HEK293 (cell line): ENCODE measurements around the gene SNAP91.

ENCODE experiments used
- CTCF ChIA-PET: fragments of 350-600 bp; formaldehyde crosslinking; extraction: SDS; loops from one replicate; lab custom pipeline; 2021; ENCODE audit warnings: antibody characterized with exemption; lab: Yijun Ruan, JAX
- POLR2A ChIA-PET: fragments of 300-600 bp; formaldehyde crosslinking; extraction: SDS; loops from one replicate; lab custom pipeline; 2020; ENCODE audit warnings: antibody characterized with exemption, inconsistent platforms; lab: Yijun Ruan, JAX
- H3K27ac ChIP-seq: fragments of 200-500 bp; sonication (Bioruptor generic); 2 replicates; pipeline ENCODE4 v1.5.1; 2014; ENCODE audit warnings: low read depth, low read length, control low read depth, inconsistent platforms; ENCODE audit errors: extremely low read depth
- H3K36me3 ChIP-seq, 2 experiments: fragments of 200-500 bp in 1 of 2; sonication (Bioruptor generic) in 1 of 2; 1 replicate in 1 of 2; 2 replicates in 1 of 2; pipeline ENCODE4 v1.5.1; 2014 to 2017; ENCODE audit warnings: inconsistent platforms in 2 of 2, low read length in 2 of 2; ENCODE audit not compliant: control insufficient read depth in 2 of 2, insufficient read depth in 1 of 2
- H3K4me1 ChIP-seq: fragments of 200-500 bp; sonication (Bioruptor generic); 2 replicates; pipeline ENCODE4 v1.5.1; 2014; ENCODE audit warnings: mild to moderate bottlenecking, low read length, inconsistent platforms; ENCODE audit not compliant: control insufficient read depth, insufficient read depth
- H3K4me3 ChIP-seq: 2 replicates; pipeline ENCODE4 v1.5.1; 2011; ENCODE audit warnings: low read depth, mild to moderate bottlenecking, control low read depth, low read length, moderate library complexity
- H3K9me3 ChIP-seq: fragments of 200-500 bp; sonication (Bioruptor generic); 2 replicates; pipeline ENCODE4 v1.5.1; 2014; ENCODE audit warnings: low read depth, low read length, inconsistent platforms; ENCODE audit not compliant: control insufficient read depth, insufficient read depth
- AEBP2 ChIP-seq: fragments of 450-650 bp; formaldehyde crosslinking; IDR thresholded peaks from 2 replicates; pipeline ENCODE4 v1.5.1; 2016; ENCODE audit warnings: missing biosample characterization, missing genetic modification characterization, borderline replicate concordance
- HOXC10 ChIP-seq: sonication (generic); formaldehyde crosslinking; IDR thresholded peaks from 2 replicates; pipeline ENCODE4 v1.8.1; 2023; ENCODE audit warnings: mild to moderate bottlenecking, missing genetic modification reagents
- MEIS1 ChIP-seq: sonication (generic); formaldehyde crosslinking; IDR thresholded peaks from 2 replicates; pipeline ENCODE4 v1.8.1; 2022; ENCODE audit warnings: missing genetic modification reagents, mild to moderate bottlenecking, borderline replicate concordance
- MYNN ChIP-seq: fragments of 450-650 bp; formaldehyde crosslinking; IDR thresholded peaks from 2 replicates; pipeline ENCODE4 v1.5.1; 2016; ENCODE audit warnings: missing biosample characterization, missing genetic modification characterization, borderline replicate concordance
- MZF1 ChIP-seq: fragments of 450-650 bp; formaldehyde crosslinking; IDR thresholded peaks from 2 replicates; pipeline ENCODE4 v1.5.1; 2017; ENCODE audit warnings: missing biosample characterization, missing genetic modification characterization, borderline replicate concordance
- PRDM1 ChIP-seq: fragments of 450-650 bp; formaldehyde crosslinking; IDR thresholded peaks from 2 replicates; pipeline ENCODE4; 2016; ENCODE audit warnings: missing biosample characterization, missing genetic modification characterization
- PRDM10 ChIP-seq: fragments of 450-650 bp; formaldehyde crosslinking; IDR thresholded peaks from 2 replicates; pipeline ENCODE4 v1.5.1; 2016; ENCODE audit warnings: missing biosample characterization, missing genetic modification characterization
- REST ChIP-seq: fragments of 450-650 bp; formaldehyde crosslinking; IDR thresholded peaks from 2 replicates; pipeline ENCODE4 v1.5.1; 2016; ENCODE audit warnings: missing biosample characterization, missing genetic modification characterization
- SP2 ChIP-seq: fragments of 450-650 bp; formaldehyde crosslinking; IDR thresholded peaks from 2 replicates; pipeline ENCODE4 v1.5.1; 2016; ENCODE audit warnings: missing biosample characterization, missing genetic modification characterization
- ZBTB17 ChIP-seq: fragments of 450-650 bp; formaldehyde crosslinking; IDR thresholded peaks from 2 replicates; pipeline ENCODE4 v1.5.1; 2016; ENCODE audit warnings: missing biosample characterization, missing genetic modification characterization
- ZEB2 ChIP-seq: fragments of 450-650 bp; formaldehyde crosslinking; IDR thresholded peaks from 2 replicates; pipeline ENCODE4 v1.5.1; 2016; ENCODE audit warnings: missing biosample characterization, missing genetic modification characterization
- ZNF211 ChIP-seq: fragments of 450-650 bp; formaldehyde crosslinking; IDR thresholded peaks from 2 replicates; pipeline ENCODE4 v1.5.1; 2016; ENCODE audit warnings: low read depth, missing biosample characterization, missing genetic modification characterization
- ZNF274 ChIP-seq, 2 experiments: fragments of 200-500 bp in 1 of 2; fragments of 450-650 bp in 1 of 2; sonication (Bioruptor generic) in 1 of 2; formaldehyde crosslinking in 1 of 2; IDR thresholded peaks; 2 replicates each; pipeline versions ENCODE4 v1.5.1 to v1.6.1; 2014 to 2016; ENCODE audit warnings: borderline replicate concordance in 1 of 2, inconsistent platforms in 1 of 2, low read length in 1 of 2, missing biosample characterization in 1 of 2, missing genetic modification characterization in 1 of 2
- ZNF37A ChIP-seq: fragments of 450-650 bp; IDR thresholded peaks from 2 replicates; pipeline ENCODE4 v1.5.1; 2018; ENCODE audit warnings: missing biosample characterization, missing genetic modification characterization
- ZNF394 ChIP-seq: fragments of 450-650 bp; formaldehyde crosslinking; IDR thresholded peaks from 2 replicates; pipeline ENCODE4 v1.5.1; 2016; ENCODE audit warnings: missing biosample characterization, missing genetic modification characterization, mild to moderate bottlenecking, moderate library complexity, borderline replicate concordance
- ZNF449 ChIP-seq: fragments of 450-650 bp; formaldehyde crosslinking; IDR thresholded peaks from 2 replicates; pipeline ENCODE4 v1.5.1; 2017; ENCODE audit warnings: missing biosample characterization, mild to moderate bottlenecking, missing genetic modification characterization, moderate library complexity
- ZNF473 ChIP-seq: fragments of 450-650 bp; formaldehyde crosslinking; IDR thresholded peaks from 2 replicates; pipeline ENCODE4 v1.5.1; 2017; ENCODE audit warnings: missing biosample characterization, missing genetic modification characterization
- ZNF76 ChIP-seq: fragments of 450-650 bp; formaldehyde crosslinking; IDR thresholded peaks from 2 replicates; pipeline ENCODE4; 2016; ENCODE audit warnings: low read depth, missing biosample characterization, missing genetic modification characterization, borderline replicate concordance
- ZNF768 ChIP-seq: fragments of 450-650 bp; formaldehyde crosslinking; IDR thresholded peaks from 2 replicates; pipeline ENCODE4 v1.5.1; 2018; ENCODE audit warnings: missing biosample characterization, mild to moderate bottlenecking, missing genetic modification characterization
- ZXDB ChIP-seq: fragments of 450-650 bp; formaldehyde crosslinking; IDR thresholded peaks from 2 replicates; pipeline ENCODE4 v1.5.1; 2016; ENCODE audit warnings: missing biosample characterization, missing genetic modification characterization
- TF ChIP-seq, protein P1 (sequence below): fragments of 450-650 bp; formaldehyde crosslinking; IDR thresholded peaks from 2 replicates; pipeline ENCODE4 v1.5.1; 2016; ENCODE audit warnings: missing biosample characterization, missing genetic modification characterization
- TF ChIP-seq, protein P2 (sequence below): fragments of 450-650 bp; formaldehyde crosslinking; IDR thresholded peaks from 2 replicates; pipeline ENCODE4; 2016; ENCODE audit warnings: missing biosample characterization, missing genetic modification characterization

SNAP91 gene

GRCh38 chr6:83511901-83512681 lies 196.8 kb downstream of the SNAP91 start, which contains the start of gene PRSS35:
Gene PRSS35 (plus strand): TSS chr6:83512534. CDS start chr6:83523442, 10,908 bp downstream.
- CTCF ChIA-PET = interaction anchor here (0.6 to 8.1 kb wide), 57 partner anchors 9 to 1242 kb away, joined by 3 to 248 read pairs (median 4); partner anchors contain the start of genes DOP1A and UBE3D
- H3K36me3 ChIP-seq = no peaks in the 10 kb centered on the region
- H3K9me3 ChIP-seq = no peaks in the 10 kb centered on the region
- no peak within 1 kb of the TSS for H3K27ac ChIP-seq
- H3K4me1 ChIP-seq = no peaks in the 10 kb centered on the region
- POLR2A ChIA-PET = interaction anchor here (0.6 to 2.0 kb wide), 7 partner anchors 9 to 447 kb away, joined by 3 to 11 read pairs (median 3); partner anchors contain the start of genes DOP1A and UBE3D
- H3K4me3 ChIP-seq = peak within 1 kb of the TSS; percentile 41
- TF ChIP-seq MEIS1 (CRISPR knock-in tag) (no peak), ZNF449 (tag by site-specific recombination) (no peak), AEBP2 (tag by site-specific recombination) (no peak), ZNF211 (tag by site-specific recombination) (no peak), ZNF473 (tag by site-specific recombination) (no peak), HOXC10 (CRISPR knock-in tag) (no peak), MYNN (tag by site-specific recombination) (peak; percentile 81; the same call in 1 of the 2 replicates), MZF1 (tag by site-specific recombination) (no peak), PRDM1 (tag by site-specific recombination) (peak; percentile 81), ZNF76 (0 out of 2 replicates have a peak, but pooled peaks have one; percentile 26), ZEB2 (no peak), SP2 (tag by site-specific recombination) (peak; percentile 94), ZNF768 (no peak), PRDM10 (tag by site-specific recombination) (peak; percentile 92), ZNF37A (no peak), ZBTB17 (tag by site-specific recombination) (no peak; the same call in none of the 2 replicates), ZNF274 (IDR thresholded peaks at IDR 0.05; ENCODE audit: low read length) (no peak), ZNF274 (tag by site-specific recombination; IDR thresholded peaks at IDR 0.05; ENCODE audit: borderline replicate concordance) (no peak), ZXDB (tag by site-specific recombination) (peak; percentile 22; the same call in 1 of the 2 replicates), REST (tag by site-specific recombination) (0 out of 2 replicates have a peak, but pooled peaks have one; percentile 7), ZNF394 (tag by site-specific recombination) (peak; percentile 29; the same call in 1 of the 2 replicates)
- TF ChIP-seq, protein P1, sequence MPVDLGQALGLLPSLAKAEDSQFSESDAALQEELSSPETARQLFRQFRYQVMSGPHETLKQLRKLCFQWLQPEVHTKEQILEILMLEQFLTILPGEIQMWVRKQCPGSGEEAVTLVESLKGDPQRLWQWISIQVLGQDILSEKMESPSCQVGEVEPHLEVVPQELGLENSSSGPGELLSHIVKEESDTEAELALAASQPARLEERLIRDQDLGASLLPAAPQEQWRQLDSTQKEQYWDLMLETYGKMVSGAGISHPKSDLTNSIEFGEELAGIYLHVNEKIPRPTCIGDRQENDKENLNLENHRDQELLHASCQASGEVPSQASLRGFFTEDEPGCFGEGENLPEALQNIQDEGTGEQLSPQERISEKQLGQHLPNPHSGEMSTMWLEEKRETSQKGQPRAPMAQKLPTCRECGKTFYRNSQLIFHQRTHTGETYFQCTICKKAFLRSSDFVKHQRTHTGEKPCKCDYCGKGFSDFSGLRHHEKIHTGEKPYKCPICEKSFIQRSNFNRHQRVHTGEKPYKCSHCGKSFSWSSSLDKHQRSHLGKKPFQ (tag by site-specific recombination) = no peak
- TF ChIP-seq, protein P2, sequence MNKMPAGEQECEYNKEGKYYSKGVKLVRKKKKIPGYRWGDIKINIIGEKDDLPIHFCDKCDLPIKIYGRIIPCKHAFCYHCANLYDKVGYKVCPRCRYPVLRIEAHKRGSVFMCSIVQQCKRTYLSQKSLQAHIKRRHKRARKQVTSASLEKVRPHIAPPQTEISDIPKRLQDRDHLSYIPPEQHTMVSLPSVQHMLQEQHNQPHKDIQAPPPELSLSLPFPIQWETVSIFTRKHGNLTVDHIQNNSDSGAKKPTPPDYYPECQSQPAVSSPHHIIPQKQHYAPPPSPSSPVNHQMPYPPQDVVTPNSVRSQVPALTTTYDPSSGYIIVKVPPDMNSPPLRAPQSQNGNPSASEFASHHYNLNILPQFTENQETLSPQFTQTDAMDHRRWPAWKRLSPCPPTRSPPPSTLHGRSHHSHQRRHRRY (tag by site-specific recombination) = no peak
